Ovary (tissue), 3 donors: ENCODE data around the gene NKX6-2.

ENCODE experiments used
- CTCF ChIP-seq, 3 donors: fragments of 450-650 bp in 2 of 3; fragments of 200-600 bp in 1 of 3; IDR thresholded peaks; one replicate each; pipeline versions ENCODE4 v1.5.1 to v1.8.0; 2016 to 2022; ENCODE audit warnings: antibody characterized with exemption in 3 of 3, mild to moderate bottlenecking in 1 of 3
- POLR2A ChIP-seq: fragments of 450-650 bp; IDR thresholded peaks from one replicate; pipeline ENCODE4 v1.6.1; 2017; ENCODE audit warnings: antibody characterized with exemption, mild to moderate bottlenecking, moderate library complexity
- donor health status: DM: no; HTN: no; CAD: no.

- TF ChIP-seq POLR2A = no peak
- TF ChIP-seq CTCF (IDR thresholded peaks at IDR 0.05) = no peak
These were observed 42.1 kb upstream of the NKX6-2 start for GRCh38 chr10:132827861-132828539.
